Activated CD8-positive, alpha-beta memory T cell treated with anti-CD3 and anti-CD28 coated beads for 24 hours (primary cell): Measurements from ENCODE around the gene KRTAP24-1.

Experiments used
- DNase-seq: peaks from one replicate; pipeline ENCODE4 v3.0.0-alpha.2; 2020

Gene KRTAP24-1

GRCh38 chr21:30233228-30234020 lies 49.3 kb downstream of the KRTAP24-1 start:
- DNase-seq: no peak

GRCh38 chr21:30232011-30232410 lies 50.7 kb downstream of the KRTAP24-1 start:
- DNase-seq: no peak
